Neural progenitor cell (in vitro differentiated cells): ENCODE measurements around the gene SNTG2. TPM values are rescaled to one million over a fixed set of nuclear protein-coding genes. Genes with fewer than 3 reads are reported as not detected.
"Not testable (repeated sequence)": the region's sequence is repeated elsewhere in the genome, so short reads cannot be mapped to it uniquely, and the experiment has no call there.

Source experiments
- DNase-seq: peaks from one replicate; pipeline ENCODE4 v3.0.0-alpha.2; 2016; ENCODE audit warnings: low spot score
- H2AFZ ChIP-seq: fragments of 200-600 bp; sonication (generic); replicated peaks from 2 replicates; pipeline ENCODE4 v1.6.1; 2016; ENCODE audit warnings: antibody characterized with exemption
- H3F3A ChIP-seq: fragments of 200-600 bp; sonication (generic); 2 replicates; pipeline ENCODE4 v1.6.1; 2016; ENCODE audit warnings: antibody characterized with exemption, low read depth
- H3K27ac ChIP-seq: fragments of 200-600 bp; sonication (generic); 2 replicates; pipeline ENCODE4 v1.5.1; 2016; ENCODE audit warnings: mild to moderate bottlenecking
- H3K27me3 ChIP-seq: fragments of 200-600 bp; sonication (generic); 2 replicates; pipeline ENCODE4 v1.6.1; 2016; ENCODE audit warnings: mild to moderate bottlenecking, moderate library complexity
- H3K36me3 ChIP-seq: fragments of 200-600 bp; sonication (generic); 2 replicates; pipeline ENCODE4 v1.5.1; 2016
- H3K4me1 ChIP-seq: fragments of 200-600 bp; sonication (generic); 2 replicates; pipeline ENCODE4 v1.6.1; 2016; ENCODE audit warnings: mixed run types
- H3K4me2 ChIP-seq: fragments of 200-600 bp; sonication (generic); 2 replicates; pipeline ENCODE4 v1.6.1; 2016
- H3K4me3 ChIP-seq: fragments of 200-600 bp; sonication (generic); 2 replicates; pipeline ENCODE4 v1.5.1; 2016
- H3K79me2 ChIP-seq: fragments of 200-600 bp; sonication (generic); 2 replicates; pipeline ENCODE4 v1.6.1; 2016; ENCODE audit warnings: low read depth
- H3K9ac ChIP-seq: fragments of 200-600 bp; sonication (generic); 2 replicates; pipeline ENCODE4 v1.6.1; 2016
- H3K9me3 ChIP-seq: fragments of 200-600 bp; sonication (generic); 2 replicates; pipeline ENCODE4 v1.5.1; 2016; ENCODE audit warnings: low read depth
- H4K20me1 ChIP-seq: fragments of 200-600 bp; sonication (generic); 2 replicates; pipeline ENCODE4 v1.6.1; 2016; ENCODE audit warnings: low read depth
- H3K27ac Mint-ChIP-seq: 3 replicates; pipeline ENCODE4 v1.8.0; 2021; ENCODE audit warnings: mixed read lengths
- H3K27me3 Mint-ChIP-seq: 2 replicates; pipeline ENCODE4 v1.8.0; 2022; ENCODE audit warnings: low read depth, mild to moderate bottlenecking, inconsistent platforms, moderate library complexity, mixed read lengths; ENCODE audit not compliant: insufficient read depth
- H3K36me3 Mint-ChIP-seq: 3 replicates; pipeline ENCODE4 v1.8.0; 2021; ENCODE audit warnings: mixed read lengths
- H3K4me1 Mint-ChIP-seq: 3 replicates; pipeline ENCODE4 v1.8.0; 2021; ENCODE audit warnings: mixed read lengths
- H3K4me3 Mint-ChIP-seq: 3 replicates; pipeline ENCODE4 v1.8.0; 2021; ENCODE audit warnings: mild to moderate bottlenecking, moderate library complexity, mixed read lengths
- H3K9me3 Mint-ChIP-seq: 3 replicates; pipeline ENCODE4 v1.8.0; 2020; ENCODE audit warnings: mixed read lengths
- CTCF ChIP-seq: fragments of 200-600 bp; sonication (generic); IDR thresholded peaks from 2 replicates; pipeline ENCODE4 v1.5.1; 2017; ENCODE audit warnings: antibody characterized with exemption, mild to moderate bottlenecking
- EZH2 ChIP-seq: fragments of 200-600 bp; sonication (generic); IDR thresholded peaks from 2 replicates; pipeline ENCODE4 v1.6.1; 2017; ENCODE audit warnings: antibody characterized with exemption, mild to moderate bottlenecking, moderate library complexity
- EZH2phosphoT487 ChIP-seq: fragments of 200-600 bp; sonication (generic); IDR thresholded peaks from 2 replicates; pipeline ENCODE4 v1.6.1; 2017; ENCODE audit warnings: antibody characterized with exemption
- total RNA-seq: library from RNA; depleted of rRNA; stranded (reverse); fragments of >200 nt; gene quantifications from 2 replicates; pipeline ENCODE4 v1.2.3, GENCODE V29; 2015; ENCODE audit warnings: low replicate concordance

The SNTG2 gene
- total RNA-seq, 1 donor from 2014 or later, result 1.1 TPM

GRCh38 chr2:1132328-1132969 lies 181.8 kb downstream of the SNTG2 start:
- Histone ChIP-seq H2AFZ (no peak overlapping the region), H3K27ac (no peak overlapping the region), H3K4me2 (no peak overlapping the region), H4K20me1 (no peaks in the 10 kb centered on the region), H3K4me3 (no peak overlapping the region), H3K79me2 (no peaks in the 10 kb centered on the region), H3K9ac (no peak overlapping the region), H3K9me3 (no peaks in the 10 kb centered on the region), H3K27me3 (no peaks in the 10 kb centered on the region), H3F3A (no peaks in the 10 kb centered on the region), H3K36me3 (no peaks in the 10 kb centered on the region), H3K4me1 (no peaks in the 10 kb centered on the region)
- H3K36me3 Mint-ChIP-seq, result no peaks in the 10 kb centered on the region
- no peak overlapping the region for H3K4me3 Mint-ChIP-seq
- no peaks in the 10 kb centered on the region for H3K9me3 Mint-ChIP-seq
- DNase-seq, result no peak
- TF ChIP-seq CTCF (no peak), EZH2 (no peak), EZH2phosphoT487 (no peak)
- H3K4me1 Mint-ChIP-seq, result no peaks in the 10 kb centered on the region
- no peak overlapping the region for H3K27ac Mint-ChIP-seq
- H3K27me3 Mint-ChIP-seq, result peaks cover 4% of the 10 kb centered on the region

GRCh38 chr2:1133896-1134295 lies 183.2 kb downstream of the SNTG2 start:
- H3K9ac ChIP-seq, H3K4me2 ChIP-seq, H4K20me1 ChIP-seq, H3K27ac ChIP-seq, H3K36me3 ChIP-seq, H3K79me2 ChIP-seq, H3K27me3 Mint-ChIP-seq, H2AFZ ChIP-seq, H3K4me3 ChIP-seq, H3K27ac Mint-ChIP-seq, H3K36me3 Mint-ChIP-seq, H3K27me3 ChIP-seq, H3F3A ChIP-seq, DNase-seq, H3K4me1 Mint-ChIP-seq, H3K4me1 ChIP-seq, H3K9me3 ChIP-seq, H3K4me3 Mint-ChIP-seq, H3K9me3 Mint-ChIP-seq: not testable (repeated sequence)

GRCh38 chr2:1134629-1135028 lies 184.0 kb downstream of the SNTG2 start:
- no peaks in the 10 kb centered on the region for H3K4me1 ChIP-seq
- no peaks in the 10 kb centered on the region for H3K27me3 ChIP-seq
- H3K4me3 Mint-ChIP-seq, result no peak overlapping the region
- H3K27me3 Mint-ChIP-seq, result peaks cover 6% of the 10 kb centered on the region
- H3K27ac Mint-ChIP-seq, result no peak overlapping the region
- H3K9me3 Mint-ChIP-seq, result no peaks in the 10 kb centered on the region
- H3K36me3 ChIP-seq, result no peaks in the 10 kb centered on the region
- no peak overlapping the region for H3K27ac ChIP-seq
- no peak overlapping the region for H3K9ac ChIP-seq
- no peaks in the 10 kb centered on the region for H3K36me3 Mint-ChIP-seq
- no peak overlapping the region for H3K4me3 ChIP-seq
- DNase-seq, result no peak
- H2AFZ ChIP-seq, result no peak overlapping the region
- H3K79me2 ChIP-seq, result no peaks in the 10 kb centered on the region
- H3K4me2 ChIP-seq, result no peak overlapping the region
- H3K4me1 Mint-ChIP-seq, result no peaks in the 10 kb centered on the region
- H3K9me3 ChIP-seq, result no peaks in the 10 kb centered on the region
- no peaks in the 10 kb centered on the region for H3F3A ChIP-seq
- TF ChIP-seq EZH2, result no peak
- no peak for TF ChIP-seq EZH2phosphoT487
- TF ChIP-seq CTCF, result no peak
- no peaks in the 10 kb centered on the region for H4K20me1 ChIP-seq

- H3K4me3 Mint-ChIP-seq, result no peak overlapping the region
- Histone ChIP-seq H3K27ac (no peak overlapping the region), H4K20me1 (no peaks in the 10 kb centered on the region), H3K4me3 (no peak overlapping the region), H3K79me2 (no peaks in the 10 kb centered on the region), H3K9ac (no peak overlapping the region), H3K36me3 (no peaks in the 10 kb centered on the region), H3K4me2 (no peak overlapping the region), H3K4me1 (no peaks in the 10 kb centered on the region), H2AFZ (no peak overlapping the region), H3K27me3 (no peaks in the 10 kb centered on the region), H3K9me3 (no peaks in the 10 kb centered on the region), H3F3A (no peaks in the 10 kb centered on the region)
- no peaks in the 10 kb centered on the region for H3K36me3 Mint-ChIP-seq
- peak; percentile 46 for DNase-seq
- H3K27ac Mint-ChIP-seq, result no peak overlapping the region
- no peaks in the 10 kb centered on the region for H3K9me3 Mint-ChIP-seq
- TF ChIP-seq EZH2phosphoT487 (no peak), CTCF (peak; percentile 66), EZH2 (no peak)
- H3K4me1 Mint-ChIP-seq, result no peaks in the 10 kb centered on the region
- peaks cover 6% of the 10 kb centered on the region for H3K27me3 Mint-ChIP-seq
These were observed 185.4 kb downstream of the SNTG2 start for GRCh38 chr2:1136067-1136466.
